ENCODE measurements around the gene SOHLH1.

The SOHLH1 gene

DNA sequence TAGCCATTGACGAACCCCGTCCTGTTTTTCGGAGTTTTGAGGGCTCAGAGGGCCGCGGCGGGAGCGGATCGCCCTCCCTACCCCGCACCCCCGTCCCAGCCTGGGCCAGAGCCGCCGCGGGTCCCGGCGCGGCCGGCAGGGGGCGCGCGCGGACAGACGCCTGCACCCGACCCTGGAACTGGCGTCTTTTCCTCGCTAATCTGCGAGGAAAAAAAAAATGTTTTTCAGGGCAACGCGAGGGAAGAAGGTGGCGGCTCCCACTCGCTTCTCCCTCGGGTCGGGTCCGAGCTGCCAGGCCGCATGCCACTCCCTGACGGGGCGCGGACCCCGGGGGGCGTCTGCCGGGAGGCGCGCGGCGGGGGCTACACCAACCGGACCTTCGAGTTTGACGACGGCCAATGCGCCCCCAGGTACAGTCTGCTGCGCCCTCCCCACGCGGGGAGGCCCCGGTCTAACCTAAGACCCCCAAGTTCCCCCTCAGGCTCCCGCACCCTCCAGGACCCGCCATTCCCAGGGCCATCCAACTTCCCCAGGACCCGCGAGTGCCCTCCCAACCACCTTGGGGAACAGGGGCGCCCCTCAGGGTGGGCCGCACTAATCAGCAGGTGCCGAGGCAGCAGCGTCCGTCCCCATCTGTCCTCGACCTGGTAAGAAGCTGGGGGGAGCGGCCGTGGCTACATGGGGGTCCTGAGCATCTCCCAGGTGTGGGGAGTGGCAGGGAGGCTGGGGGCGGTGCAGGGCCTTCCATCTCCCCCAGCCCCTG lies 2.9 kb upstream of the SOHLH1 start, which contains the start of gene KCNT1:
KCNT1 (plus strand) TSS at position 227 of the 763 bp plus-strand sequence; CDS start at position 301, 74 bp downstream.
- peak; percentile 31 for DNase-seq (ENCODE audit: low read depth)

DNA sequence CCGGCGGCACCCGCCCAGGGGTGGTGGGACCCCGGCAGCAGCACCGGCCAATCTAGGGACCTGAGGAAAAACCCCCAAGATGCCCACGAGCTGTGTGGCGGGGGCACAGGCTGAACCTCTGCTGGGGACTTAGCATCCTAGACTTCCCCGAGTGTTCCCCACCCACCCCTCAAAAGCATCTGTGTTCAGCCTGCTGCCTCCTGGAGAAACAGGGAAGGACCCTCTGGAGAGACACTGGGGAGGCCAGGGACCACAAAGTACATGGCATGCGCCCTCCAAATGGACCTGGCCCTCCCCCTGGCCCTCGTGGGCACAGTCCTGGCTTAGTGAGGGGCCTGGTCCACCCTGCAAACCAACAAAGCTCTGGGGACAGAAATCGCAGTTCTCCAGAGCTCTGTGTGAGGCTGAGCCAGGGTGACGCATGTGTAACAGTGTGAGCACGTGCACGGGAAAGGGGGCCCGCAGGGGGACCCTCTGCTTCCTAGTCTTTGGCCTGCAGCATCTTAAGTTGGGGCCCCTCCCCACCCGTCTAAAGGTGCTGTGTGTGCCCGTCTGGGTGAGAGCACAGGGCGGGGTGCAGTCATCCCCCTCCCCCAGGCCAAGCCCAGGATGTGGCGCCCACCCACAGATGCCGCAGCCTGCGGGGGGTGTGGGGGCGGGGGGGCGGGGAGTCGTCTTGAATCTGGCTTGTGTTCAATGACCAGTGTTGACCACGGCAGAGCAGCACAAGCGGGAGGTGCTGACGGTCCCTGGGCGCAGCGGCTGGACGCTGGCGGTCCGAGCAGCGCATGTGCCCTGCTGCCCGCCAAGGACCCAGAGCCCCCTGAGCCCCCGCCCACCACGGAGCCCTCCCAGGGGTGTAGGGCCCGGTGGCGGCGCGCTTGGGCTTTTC lies 2.0 kb upstream of the SOHLH1 start:
- DNase-seq (ENCODE audit: low read depth): peak; percentile 22

DNA sequence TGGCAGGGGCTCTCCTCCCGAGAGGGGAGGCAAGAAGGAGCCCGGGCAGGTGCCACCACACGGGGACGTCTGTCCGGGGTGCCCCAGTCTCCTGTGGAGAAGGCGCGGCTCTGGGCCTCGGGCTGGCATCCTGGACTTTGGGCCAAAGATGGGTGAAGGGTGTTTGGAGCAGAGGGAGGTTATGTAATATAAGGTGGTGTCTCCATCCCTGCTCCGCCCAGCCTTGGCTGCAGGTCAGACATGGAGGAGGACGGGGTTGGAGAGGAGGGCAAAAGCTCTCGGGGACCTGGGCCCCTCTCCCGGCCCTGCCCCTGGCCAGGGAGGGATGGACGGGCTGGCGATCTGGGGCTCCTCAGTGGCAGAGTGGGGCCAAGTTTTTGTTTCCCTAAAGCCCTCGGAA lies 1.2 kb upstream of the SOHLH1 start:
- no peak for DNase-seq (ENCODE audit: low read depth)

DNA sequence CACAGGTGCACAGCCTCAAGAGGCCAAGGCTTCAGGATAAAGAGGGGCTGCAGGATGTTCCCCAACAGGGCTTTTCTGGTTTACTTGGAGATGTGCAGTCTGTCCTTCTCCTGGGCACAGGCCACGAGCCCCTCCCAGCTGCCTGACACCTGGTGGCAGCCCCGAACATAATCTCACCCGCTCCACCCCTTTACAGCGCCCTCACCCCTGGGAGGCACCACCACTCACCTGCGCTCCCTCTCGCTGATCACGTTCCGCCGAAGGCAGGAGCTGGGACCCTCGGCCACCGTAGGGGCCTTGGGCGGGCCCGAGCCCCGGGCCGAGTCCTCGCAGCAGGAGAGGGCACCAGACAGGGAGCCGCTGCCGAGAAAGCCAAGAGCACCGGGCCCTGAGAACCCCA lies 514 bp downstream of the SOHLH1 start:
- DNase-seq (ENCODE audit: low read depth): no peak

DNA sequence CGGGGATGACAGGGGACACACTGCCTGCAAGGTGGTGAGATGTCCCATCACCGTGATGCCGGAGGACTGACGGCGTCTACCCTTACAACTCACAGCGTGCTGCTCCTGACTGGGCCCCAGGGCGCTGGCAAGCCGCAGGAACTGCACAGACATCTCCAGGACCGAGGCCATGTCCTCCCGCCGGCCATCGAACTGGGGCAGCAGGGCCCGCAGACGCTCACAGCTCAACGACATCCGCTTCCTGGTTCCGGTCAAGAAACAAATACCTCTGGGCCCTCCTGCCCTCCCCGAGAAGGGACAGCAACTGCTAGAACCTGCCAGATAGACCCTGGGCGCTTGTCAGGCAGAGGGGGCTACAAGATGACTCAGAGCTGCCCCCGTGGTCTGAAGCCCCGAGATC lies 1.0 kb downstream of the SOHLH1 start:
- no peak for DNase-seq (ENCODE audit: low read depth)

DNA sequence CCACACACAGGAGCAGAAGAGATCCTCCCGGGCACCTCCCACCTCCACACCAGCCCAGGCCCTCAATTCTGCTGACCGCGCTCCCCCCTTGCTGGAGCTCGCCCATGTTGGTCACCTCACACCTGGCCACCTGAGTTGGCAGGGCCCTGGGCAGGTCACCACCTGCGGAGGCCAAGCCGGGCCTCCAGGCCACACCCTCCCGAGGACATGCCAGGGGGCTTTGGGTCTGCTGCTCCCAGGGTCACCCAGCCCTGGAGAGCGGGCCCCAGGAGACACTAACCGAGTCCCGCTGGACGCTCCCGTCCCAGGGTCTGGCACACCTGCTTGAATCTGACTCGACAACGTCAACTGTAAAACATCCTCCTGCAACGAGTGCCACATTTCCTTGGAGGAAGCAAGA lies 2.1 kb downstream of the SOHLH1 start:
- no peak for DNase-seq (ENCODE audit: low read depth)

DNA sequence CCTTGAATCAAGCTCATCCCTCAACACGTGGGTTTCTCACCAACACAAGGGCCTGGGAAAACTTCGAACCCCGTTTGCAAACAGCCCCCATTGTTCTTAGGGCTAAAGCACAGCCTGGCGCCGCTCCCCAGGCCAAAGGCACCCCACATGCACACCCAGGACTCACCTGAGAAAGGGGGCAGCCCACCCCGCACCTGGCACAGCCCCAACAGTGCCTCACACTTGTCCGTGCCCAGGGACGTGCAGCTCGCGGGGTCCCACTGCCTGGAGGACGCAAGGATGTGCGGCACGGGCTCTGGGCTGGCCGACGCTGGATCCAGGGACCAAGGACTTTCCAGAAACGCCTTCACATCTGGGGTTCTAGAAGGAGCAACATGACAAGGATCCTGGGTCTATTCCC lies 2.8 kb downstream of the SOHLH1 start:
- no peak for DNase-seq (ENCODE audit: low read depth)

DNA sequence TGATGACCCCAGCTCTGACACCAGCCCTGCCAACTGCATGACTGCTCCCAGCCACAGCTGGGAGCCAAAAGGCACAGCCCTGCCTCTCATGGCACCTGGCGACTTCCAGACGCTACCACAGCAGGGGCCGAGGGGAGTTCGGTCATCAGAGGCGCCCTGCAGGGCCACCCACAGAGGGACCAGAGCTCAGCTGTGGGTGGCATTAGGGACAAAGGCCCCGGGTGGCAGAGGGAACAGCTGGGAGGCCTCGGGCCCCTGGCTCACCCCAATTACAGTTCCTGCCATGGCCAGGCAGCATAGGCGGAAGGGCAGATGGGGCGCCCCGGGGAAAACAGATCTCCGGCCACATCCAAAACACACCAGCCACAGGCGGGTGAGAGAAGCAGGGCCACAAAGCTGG lies 3.6 kb downstream of the SOHLH1 start:
- no peak for DNase-seq (ENCODE audit: low read depth)

DNA sequence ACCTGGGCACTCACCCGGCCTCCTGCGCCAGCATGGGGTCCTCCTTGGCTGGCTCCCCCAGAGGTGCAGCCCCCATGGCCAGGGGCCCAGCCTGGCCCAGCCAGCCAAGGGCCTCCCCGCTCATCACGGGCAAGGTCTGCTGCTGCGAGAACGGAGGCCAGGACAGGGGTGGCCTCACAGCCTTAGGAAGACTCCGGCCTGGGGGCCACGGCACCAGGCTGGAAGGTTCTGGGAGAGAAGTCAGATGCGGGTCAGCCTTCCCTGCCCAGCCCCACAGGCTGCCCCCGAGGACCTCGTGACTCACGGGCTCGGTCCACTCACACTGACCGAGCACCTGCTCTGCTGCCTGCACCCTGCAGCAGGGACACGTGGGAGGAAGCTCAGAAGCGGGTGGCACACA lies 4.2 kb downstream of the SOHLH1 start:
- DNase-seq (ENCODE audit: low read depth): no peak

DNA sequence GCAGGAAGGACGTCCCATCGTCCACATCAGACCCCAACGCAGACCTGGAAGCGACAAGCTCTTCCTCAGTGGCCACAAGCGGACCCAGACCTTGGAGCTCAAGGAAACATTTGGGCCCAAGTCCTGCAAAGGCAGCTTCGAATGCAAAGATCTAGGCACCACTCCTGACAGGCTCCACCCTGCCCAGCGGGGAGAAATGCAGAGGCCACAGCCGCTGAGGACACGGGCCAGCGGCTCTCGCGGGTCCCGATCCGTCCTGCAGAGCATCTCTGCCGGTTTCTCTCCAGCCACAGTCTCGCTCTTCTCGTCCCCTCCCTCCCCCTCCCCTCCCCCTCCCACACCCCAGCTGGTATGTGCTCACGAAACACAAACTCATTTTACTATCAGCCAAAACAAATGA lies 4.9 kb downstream of the SOHLH1 start:
- no peak for DNase-seq (ENCODE audit: low read depth)

DNA sequence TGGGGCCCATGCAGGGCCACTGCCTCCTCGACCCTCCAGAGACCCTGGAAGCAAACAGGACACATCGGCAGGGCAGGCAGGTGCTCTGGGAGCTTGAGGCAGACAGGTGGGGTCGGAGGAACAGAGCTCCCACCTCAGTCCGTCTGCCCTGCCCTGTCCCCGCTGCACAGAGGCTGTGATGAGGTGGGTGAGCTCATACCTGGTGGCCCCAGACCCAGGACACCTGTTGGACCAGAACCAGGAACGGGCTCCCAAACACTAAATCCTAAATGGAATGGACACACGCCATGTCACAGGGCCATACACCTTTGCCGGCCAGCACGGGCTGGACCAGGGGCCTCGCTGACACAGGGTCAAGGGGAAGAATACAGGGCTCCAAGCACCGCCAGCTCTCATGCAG lies 5.5 kb downstream of the SOHLH1 start:
- DNase-seq (ENCODE audit: low read depth): no peak

DNA sequence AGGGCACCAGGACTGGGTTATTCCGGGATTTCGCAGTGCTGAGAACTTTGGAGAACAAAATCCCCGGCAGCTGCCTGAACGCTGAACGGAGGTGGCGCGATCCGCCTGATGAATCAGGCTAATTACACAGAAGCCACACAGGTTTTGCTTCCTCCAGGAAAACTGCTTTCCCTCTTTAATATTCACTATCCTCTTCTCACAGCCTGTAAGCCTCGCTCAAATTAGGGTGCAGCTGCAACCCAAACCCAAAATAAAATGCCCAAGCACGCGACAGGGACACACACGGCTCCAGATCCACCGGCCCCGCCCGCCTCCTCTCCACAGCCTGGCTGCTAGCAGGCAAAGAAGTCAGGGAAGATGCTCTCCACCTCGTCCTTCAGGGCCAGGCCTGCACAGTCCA lies 6.0 kb downstream of the SOHLH1 start:
- no peak for DNase-seq (ENCODE audit: low read depth)

DNA sequence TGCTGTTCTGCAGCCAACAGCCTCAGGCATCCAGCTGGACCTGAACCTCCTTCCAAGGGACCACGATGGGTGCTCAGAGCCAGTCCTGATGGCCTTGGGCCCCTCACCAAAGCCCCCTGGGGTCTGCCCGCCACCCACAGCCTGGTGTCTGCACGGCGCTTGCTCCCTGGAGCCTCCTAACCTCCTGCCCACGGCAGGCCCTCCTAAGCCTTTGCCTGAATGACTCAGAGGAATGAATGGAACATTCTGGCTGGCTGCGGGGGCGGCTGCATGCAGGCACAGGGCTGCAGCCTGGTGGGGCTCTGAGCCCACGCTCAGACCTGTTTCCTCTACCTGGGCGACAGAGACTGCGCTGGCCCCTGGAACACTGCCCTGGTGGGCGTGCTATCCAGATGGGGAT lies 6.9 kb downstream of the SOHLH1 start:
- no peak for DNase-seq (ENCODE audit: low read depth)

DNA sequence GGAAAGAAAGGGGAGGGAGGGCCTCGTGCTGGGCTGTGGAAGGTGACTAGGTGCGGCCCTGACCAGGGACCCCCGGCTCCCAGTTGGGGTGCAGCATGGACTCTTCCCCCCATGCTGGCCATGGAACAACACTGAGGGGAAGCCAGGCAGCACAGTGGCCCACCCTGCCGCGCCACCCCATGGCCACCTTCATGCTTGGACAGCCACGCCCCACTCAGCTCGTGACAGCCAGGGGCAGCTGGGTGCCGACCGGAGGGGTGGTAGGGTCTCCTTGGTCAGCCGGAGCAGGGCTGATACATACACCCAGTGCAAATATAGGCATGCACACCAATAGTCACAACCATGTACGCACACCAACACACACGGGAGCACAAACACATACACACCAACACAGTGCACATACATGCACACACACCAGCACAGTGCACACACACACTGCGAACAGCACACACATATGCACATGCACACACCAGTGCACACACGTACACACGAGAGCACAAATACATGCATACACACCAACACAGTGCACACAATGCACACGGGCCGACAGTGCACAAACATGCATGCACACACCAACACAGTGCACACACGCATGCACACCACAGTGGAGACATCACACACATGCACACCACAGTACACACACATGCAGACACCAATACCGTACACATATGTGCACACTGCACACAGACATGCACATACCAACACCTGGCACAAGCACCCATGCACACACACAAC lies 8.3 kb downstream of the SOHLH1 start:
- DNase-seq (ENCODE audit: low read depth): no peak

DNA sequence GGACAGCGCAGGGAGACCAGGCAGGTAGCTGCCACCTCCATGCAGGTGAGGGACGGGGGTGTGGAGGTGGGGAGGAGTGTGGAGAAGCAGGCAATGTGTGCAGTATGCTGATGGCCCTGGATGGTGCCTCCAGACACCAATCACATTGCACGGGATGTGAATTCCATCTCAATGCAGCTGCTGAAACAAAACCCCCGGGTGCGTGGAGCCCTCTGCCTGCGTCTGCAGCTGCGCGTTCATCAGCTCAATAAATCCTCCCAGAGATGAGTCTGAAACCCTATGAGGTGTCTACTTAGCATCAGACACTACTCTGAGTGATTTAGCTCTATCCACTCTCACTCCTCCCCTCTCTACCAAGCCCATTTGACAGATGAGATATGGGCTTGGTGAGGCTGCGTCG lies 10.3 kb downstream of the SOHLH1 start:
- no peak for DNase-seq (ENCODE audit: low read depth)

DNA sequence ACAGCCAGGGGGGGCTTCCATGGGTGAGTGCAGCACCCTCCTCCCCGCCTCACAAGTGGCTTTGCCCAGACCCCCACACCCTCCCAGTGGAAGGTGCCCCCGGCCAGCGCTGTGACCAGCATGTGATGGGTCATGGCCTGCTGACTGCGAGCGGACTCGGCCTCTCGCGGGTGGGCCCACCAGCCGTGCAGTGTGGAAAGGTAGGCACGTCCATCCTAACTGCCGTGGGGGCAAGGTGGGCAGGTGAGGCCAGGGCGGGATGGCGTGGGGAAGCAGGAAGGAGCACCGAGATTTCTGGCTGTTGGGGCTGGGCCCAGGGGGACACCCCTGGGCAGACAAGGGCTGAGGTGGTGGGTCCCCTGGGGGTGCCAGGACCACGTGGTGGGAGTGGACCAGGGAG lies 12.1 kb downstream of the SOHLH1 start:
- DNase-seq (ENCODE audit: low read depth): no peak

DNA sequence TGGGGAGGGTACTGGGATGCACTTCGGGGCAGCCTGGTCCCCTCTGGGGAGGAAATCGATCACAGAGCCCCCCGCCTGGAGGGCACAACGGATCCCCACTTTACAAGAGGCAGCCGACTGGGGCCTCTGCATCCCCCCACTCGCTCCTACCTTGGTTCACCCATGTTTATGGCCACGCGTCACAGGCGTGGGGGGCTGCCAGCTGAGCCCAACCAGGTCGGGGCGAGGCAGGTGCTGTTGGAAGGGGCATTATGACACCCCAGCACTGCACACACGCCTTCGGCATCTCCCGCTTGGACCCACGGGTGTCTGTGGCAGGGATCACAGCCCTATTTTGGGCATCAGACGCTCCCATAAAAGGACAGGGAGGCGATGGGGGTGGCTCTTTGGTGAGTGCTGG lies 14.6 kb downstream of the SOHLH1 start:
- DNase-seq (ENCODE audit: low read depth): no peak

DNA sequence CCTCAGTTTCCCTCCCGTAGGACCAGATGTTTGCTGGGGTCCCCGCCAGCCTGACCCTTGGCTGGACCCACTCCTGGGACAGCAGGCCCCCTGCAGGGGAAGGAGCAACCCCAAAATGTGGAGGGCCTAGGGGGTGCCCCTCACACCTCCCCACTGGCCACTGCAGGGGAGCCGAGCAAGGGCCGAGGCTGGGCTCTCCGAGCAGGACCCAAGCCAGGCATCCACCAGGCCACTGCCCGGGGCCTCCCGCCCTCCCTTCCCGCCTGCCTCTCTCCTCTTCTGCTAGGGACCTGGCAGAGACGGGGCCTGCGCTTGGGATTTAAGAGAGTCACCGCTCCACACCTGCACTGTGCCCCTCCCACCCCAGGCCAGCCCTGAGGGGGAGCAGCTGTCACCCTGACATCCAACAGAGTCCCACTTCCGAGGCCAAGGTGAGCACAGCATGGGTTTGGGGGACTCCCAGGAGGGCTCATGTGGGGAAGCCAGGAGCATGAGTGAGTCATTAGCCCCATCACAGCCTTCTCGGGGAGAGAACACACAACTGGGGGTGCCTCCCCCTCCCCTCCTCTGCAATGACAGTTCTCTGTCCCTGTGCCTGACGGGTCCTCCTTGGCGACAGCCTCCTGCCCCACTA lies 15.8 kb downstream of the SOHLH1 start:
- DNase-seq (ENCODE audit: low read depth): no peak

DNA sequence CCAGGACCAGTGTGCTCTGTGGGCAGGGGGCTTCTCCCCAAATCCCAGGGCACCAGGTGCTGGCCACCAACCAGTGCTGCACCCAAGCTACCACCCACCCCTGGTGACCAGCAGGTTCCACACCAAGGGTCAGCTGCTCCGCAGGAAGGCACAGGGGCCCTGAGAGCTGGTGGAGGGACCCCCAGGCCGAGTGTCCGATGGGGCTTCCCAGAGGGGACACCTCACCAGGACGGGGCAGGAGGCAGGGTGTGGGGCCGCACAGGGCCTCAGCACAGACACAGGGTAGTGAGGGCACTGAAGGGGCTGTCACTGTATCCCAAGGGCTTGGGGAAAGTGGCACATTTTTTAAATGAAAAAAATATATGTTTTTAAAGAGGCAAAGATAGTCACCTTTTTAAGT lies 18.1 kb downstream of the SOHLH1 start:
- no peak for DNase-seq (ENCODE audit: low read depth)

DNA sequence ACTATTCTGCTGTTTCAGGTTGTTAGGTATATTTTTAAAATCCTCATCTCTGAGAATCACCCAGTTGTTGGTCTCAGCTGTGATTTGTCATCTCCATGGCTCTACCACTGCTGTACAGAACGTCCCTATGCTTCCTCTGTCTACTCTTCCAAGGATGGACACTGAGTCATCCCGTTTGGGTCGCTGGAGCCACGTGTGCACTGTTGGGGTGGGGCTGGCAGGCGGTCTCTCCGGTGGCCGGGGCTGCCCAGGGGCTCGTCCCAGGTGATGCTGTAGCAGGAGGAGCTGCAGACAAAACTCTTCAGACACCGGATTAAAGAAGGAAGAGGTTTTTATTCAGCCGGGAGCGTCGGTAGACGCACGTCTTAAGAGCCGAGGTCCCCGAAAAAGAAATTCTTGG lies 19.2 kb downstream of the SOHLH1 start:
- no peak for DNase-seq (ENCODE audit: low read depth)

DNA sequence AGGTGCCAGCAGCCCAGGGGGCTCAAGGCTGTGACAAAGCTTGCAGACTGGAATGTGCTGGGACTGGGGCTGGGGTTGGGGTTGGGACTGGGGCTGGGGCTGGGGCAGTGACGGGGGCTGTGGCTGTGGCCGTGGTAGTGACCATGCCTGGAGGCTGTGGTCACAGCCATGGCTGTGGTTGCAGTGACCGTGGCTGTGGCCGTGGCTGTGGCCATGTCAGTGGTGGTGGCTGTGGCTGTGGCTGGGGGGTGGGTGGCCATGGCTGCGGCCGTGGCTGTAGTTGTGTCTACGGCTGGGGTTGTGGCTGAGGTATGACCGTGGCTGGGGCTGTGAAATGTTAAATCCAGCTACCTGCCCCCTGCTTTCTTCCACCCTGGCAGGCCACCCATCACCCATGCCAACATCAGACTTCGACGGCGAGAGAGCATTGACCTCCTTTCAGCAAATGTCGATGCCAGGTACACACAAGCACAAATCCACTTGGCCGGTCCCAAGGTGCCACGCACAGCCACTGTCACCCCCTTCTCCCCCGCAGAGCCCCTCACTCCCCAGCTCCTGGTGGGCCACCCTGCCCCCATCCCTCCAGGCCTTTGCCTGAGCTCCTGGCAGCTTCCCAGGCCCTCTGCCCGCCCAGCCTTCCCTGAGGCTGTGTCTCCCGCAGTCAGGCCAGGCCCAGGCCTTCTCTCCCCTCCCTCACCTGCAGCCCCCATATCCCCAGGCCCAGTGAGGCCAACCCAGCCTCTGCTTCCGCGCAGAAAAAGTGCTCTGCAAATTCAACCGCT lies 20.9 kb downstream of the SOHLH1 start:
- DNase-seq (ENCODE audit: low read depth): no peak
